Activated T-helper 1 cell treated with anti-CD3 and anti-CD28 coated beads, Interleukin-2, amount 50 U/mL, for 16 hours (primary cell): Measurements from ENCODE around the gene BMP5.

Source experiments
- DNase-seq, 2 donors: peaks; one replicate each; pipeline ENCODE4 v3.0.0-alpha.2; 2020; ENCODE audit warnings: low read depth in 1 of 2, low spot score in 1 of 2

Gene BMP5

GRCh38 chr6:55818482-55818881 lies 56.9 kb downstream of the BMP5 start:
- DNase-seq = no peak

GRCh38 chr6:55812509-55812908 lies 62.9 kb downstream of the BMP5 start:
- DNase-seq = no peak

- no peak for DNase-seq
These were observed 64.3 kb downstream of the BMP5 start for GRCh38 chr6:55811074-55811473.

GRCh38 chr6:55802259-55802658 lies 73.1 kb downstream of the BMP5 start:
- DNase-seq = no peak

GRCh38 chr6:55798571-55798970 lies 76.8 kb downstream of the BMP5 start:
- no peak for DNase-seq

- DNase-seq = no peak
These were observed 81.1 kb downstream of the BMP5 start for GRCh38 chr6:55794136-55794812.

- no peak for DNase-seq
These were observed 90.1 kb downstream of the BMP5 start for GRCh38 chr6:55785273-55785672.

GRCh38 chr6:55782275-55782674 lies 93.1 kb downstream of the BMP5 start:
- no peak for DNase-seq

GRCh38 chr6:55778705-55779104 lies 96.7 kb downstream of the BMP5 start:
- no peak for DNase-seq

GRCh38 chr6:55777469-55777868 lies 97.9 kb downstream of the BMP5 start:
- no peak for DNase-seq

GRCh38 chr6:55776113-55776512 lies 99.3 kb downstream of the BMP5 start:
- no peak for DNase-seq

- no peak for DNase-seq
These were observed 100.4 kb downstream of the BMP5 start for GRCh38 chr6:55775029-55775318.

- DNase-seq = no peak
These were observed 100.9 kb downstream of the BMP5 start for GRCh38 chr6:55774286-55775028.

GRCh38 chr6:55773620-55774216 lies 101.7 kb downstream of the BMP5 start:
- DNase-seq = no peak

GRCh38 chr6:55772730-55773129 lies 102.7 kb downstream of the BMP5 start:
- DNase-seq = no peak

GRCh38 chr6:55759536-55759935 lies 115.9 kb downstream of the BMP5 start:
- no peak for DNase-seq

- DNase-seq = no peak
These were observed 117.0 kb downstream of the BMP5 start for GRCh38 chr6:55758156-55758937.

- DNase-seq = no peak
These were observed 118.8 kb downstream of the BMP5 start for GRCh38 chr6:55756531-55757031.

- DNase-seq = no peak
These were observed 126.5 kb downstream of the BMP5 start for GRCh38 chr6:55748880-55749279.

GRCh38 chr6:55746473-55746872 lies 128.9 kb downstream of the BMP5 start:
- DNase-seq = no peak

- no peak for DNase-seq
These were observed 141.1 kb downstream of the BMP5 start for GRCh38 chr6:55734256-55734655.

- no peak for DNase-seq
These were observed 145.7 kb downstream of the BMP5 start for GRCh38 chr6:55729665-55730064.
